Osteocyte (in vitro differentiated cells): Measurements from ENCODE around the gene UPP1. TPM values are rescaled to one million over a fixed set of nuclear protein-coding genes. Genes with fewer than 3 reads are reported as not detected.

ENCODE experiments used
- DNase-seq: peaks from one replicate; pipeline ENCODE4 v3.0.0; 2021; ENCODE audit warnings: mixed read lengths; ENCODE audit not compliant: unreplicated experiment; ENCODE audit errors: extremely low spot score
- H3K27ac Mint-ChIP-seq: one replicate; pipeline ENCODE4 v1.8.0; 2021; ENCODE audit warnings: mild to moderate bottlenecking, mixed read lengths; ENCODE audit not compliant: unreplicated experiment
- H3K27me3 Mint-ChIP-seq: one replicate; pipeline ENCODE4 v1.8.0; 2021; ENCODE audit warnings: mixed read lengths; ENCODE audit not compliant: unreplicated experiment
- H3K36me3 Mint-ChIP-seq: one replicate; pipeline ENCODE4 v1.8.0; 2021; ENCODE audit warnings: mixed read lengths; ENCODE audit not compliant: unreplicated experiment
- H3K4me1 Mint-ChIP-seq: one replicate; pipeline ENCODE4 v1.8.0; 2021; ENCODE audit warnings: mixed read lengths; ENCODE audit not compliant: unreplicated experiment
- H3K4me3 Mint-ChIP-seq: one replicate; pipeline ENCODE4 v1.8.0; 2021; ENCODE audit warnings: mild to moderate bottlenecking, moderate library complexity, mixed read lengths; ENCODE audit not compliant: unreplicated experiment
- H3K9me3 Mint-ChIP-seq: one replicate; pipeline ENCODE4 v1.8.0; 2021; ENCODE audit warnings: mixed read lengths; ENCODE audit not compliant: unreplicated experiment
- CTCF ChIP-seq: fragments of 200-600 bp; sonication (generic); IDR thresholded peaks from 2 replicates; pipeline ENCODE4 v1.5.0; 2021; ENCODE audit warnings: antibody characterized with exemption, mild to moderate bottlenecking, moderate library complexity
- total RNA-seq: library from RNA; stranded (reverse); gene quantifications from 2 replicates; pipeline ENCODE4 v1.2.1, GENCODE V29; 2021

The UPP1 gene
- total RNA-seq, 1 donor from 2014 or later = 27.3 TPM

GRCh38 chr7:48112401-48113165 lies 23.5 kb downstream of the UPP1 start:
- H3K4me3 Mint-ChIP-seq = no peak overlapping the region
- no peaks in the 10 kb centered on the region for H3K27me3 Mint-ChIP-seq
- no peaks in the 10 kb centered on the region for H3K4me1 Mint-ChIP-seq
- DNase-seq = peak; percentile 62
- H3K36me3 Mint-ChIP-seq = peaks cover 12% of the 10 kb centered on the region
- H3K27ac Mint-ChIP-seq = no peak overlapping the region
- no peak for TF ChIP-seq CTCF
- H3K9me3 Mint-ChIP-seq = no peaks in the 10 kb centered on the region

GRCh38 chr7:48113275-48113674 lies 24.2 kb downstream of the UPP1 start:
- TF ChIP-seq CTCF = no peak
- no peaks in the 10 kb centered on the region for H3K4me1 Mint-ChIP-seq
- H3K27ac Mint-ChIP-seq = no peak overlapping the region
- H3K36me3 Mint-ChIP-seq = peaks cover 8% of the 10 kb centered on the region
- H3K9me3 Mint-ChIP-seq = no peaks in the 10 kb centered on the region
- H3K27me3 Mint-ChIP-seq = no peaks in the 10 kb centered on the region
- no peak overlapping the region for H3K4me3 Mint-ChIP-seq
- peak; percentile 53 for DNase-seq

- Mint-ChIP-seq H3K4me1 (no peaks in the 10 kb centered on the region), H3K4me3 (no peak overlapping the region), H3K36me3 (no peaks in the 10 kb centered on the region), H3K27ac (no peak overlapping the region), H3K27me3 (peaks cover 7% of the 10 kb centered on the region), H3K9me3 (no peaks in the 10 kb centered on the region)
- peak; percentile 81 for DNase-seq
- no peak for TF ChIP-seq CTCF
Measured at GRCh38 chr7:48114115-48114514, 25.1 kb downstream of the UPP1 start.

GRCh38 chr7:48114589-48114988 lies 25.5 kb downstream of the UPP1 start:
- Mint-ChIP-seq H3K4me3 (no peak overlapping the region), H3K27me3 (peaks cover 8% of the 10 kb centered on the region)

More at GRCh38 chr7:48114589-48114988, 25.5 kb downstream of the UPP1 start:
- no peak for DNase-seq
- no peak for TF ChIP-seq CTCF
- no peaks in the 10 kb centered on the region for H3K9me3 Mint-ChIP-seq
- no peaks in the 10 kb centered on the region for H3K36me3 Mint-ChIP-seq
- no peaks in the 10 kb centered on the region for H3K4me1 Mint-ChIP-seq
- no peak overlapping the region for H3K27ac Mint-ChIP-seq
